Superior temporal gyrus (tissue), 1 donor: ENCODE data around the gene REC114.
A peak's percentile ranks its signal among the peaks of the same experiment; 100 is the strongest.
"Not testable (repeated sequence)": the region's sequence is repeated elsewhere in the genome, so short reads cannot be mapped to it uniquely, and the experiment has no call there.

Experiments
- DNase-seq: peaks from one replicate; pipeline ENCODE4 v3.0.0-alpha.2; 2016; ENCODE audit errors: extremely low spot score

Gene REC114

DNA sequence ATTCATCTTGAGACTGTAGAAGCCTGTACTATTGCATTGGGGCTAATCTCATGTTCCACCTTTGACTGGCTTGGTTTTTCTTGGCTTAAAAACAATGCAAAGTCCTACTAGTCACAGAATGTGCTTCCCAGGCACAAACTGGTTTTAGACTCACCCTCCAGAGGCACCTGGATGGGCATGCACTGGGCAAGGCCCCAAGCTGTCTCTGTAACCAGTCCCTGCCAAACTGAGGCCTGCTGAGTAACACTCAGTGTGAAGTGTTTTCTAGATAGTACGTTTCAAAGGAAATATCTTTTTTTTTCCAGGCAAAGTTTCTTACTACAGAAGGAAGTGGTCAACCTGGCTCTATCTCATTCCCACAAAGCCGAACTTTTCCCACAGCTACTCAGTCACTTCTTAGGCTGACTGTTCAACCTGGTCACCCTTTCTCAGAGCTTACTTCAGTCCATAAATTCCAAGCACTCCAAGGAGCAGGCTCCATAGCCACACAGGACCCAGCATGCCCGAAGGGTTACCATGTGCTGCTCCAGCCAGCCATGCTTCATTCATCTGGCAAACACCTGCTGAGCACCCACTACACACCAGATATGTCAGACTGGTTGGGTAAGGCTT lies 132.8 kb downstream of the REC114 start:
- no peak for DNase-seq

DNA sequence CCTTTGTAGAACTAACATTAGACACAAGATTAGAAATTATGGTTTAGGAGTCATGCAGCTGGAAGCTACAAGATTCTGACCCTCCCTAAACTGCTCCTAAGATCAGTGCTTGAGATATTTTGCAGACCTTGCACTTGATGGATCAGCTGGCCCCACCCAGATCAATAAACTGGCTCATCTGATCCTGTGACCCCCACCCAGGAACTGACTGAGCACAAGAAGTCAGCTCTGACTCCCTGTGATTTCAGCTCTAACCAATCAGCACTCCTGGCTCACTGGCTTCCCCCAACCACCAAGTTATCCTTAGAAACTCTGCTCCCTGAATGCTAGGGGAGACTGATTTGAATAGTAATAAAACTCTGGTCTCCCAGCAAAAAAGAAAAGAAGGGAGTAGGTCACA lies 134.6 kb downstream of the REC114 start:
- DNase-seq: not testable (repeated sequence)

DNA sequence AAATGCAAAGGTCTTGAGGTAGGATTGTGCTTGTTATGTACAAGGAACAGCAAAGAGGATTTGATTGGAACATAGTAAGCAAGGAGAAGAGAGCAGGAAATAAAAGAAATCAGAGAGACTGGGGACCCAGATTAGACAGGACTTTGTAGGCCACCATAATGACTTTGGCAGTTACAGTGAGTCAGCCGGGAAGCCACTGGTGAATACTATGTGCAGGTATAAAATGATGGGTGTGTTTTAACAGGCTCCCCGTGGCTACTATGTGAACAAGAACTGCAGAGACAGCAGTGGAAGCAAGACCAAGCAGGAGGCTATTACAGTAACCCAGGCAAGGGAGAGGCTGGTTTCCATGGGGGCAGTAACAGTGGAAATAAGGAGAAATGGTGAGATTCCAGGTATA lies 135.1 kb downstream of the REC114 start:
- no peak for DNase-seq

DNA sequence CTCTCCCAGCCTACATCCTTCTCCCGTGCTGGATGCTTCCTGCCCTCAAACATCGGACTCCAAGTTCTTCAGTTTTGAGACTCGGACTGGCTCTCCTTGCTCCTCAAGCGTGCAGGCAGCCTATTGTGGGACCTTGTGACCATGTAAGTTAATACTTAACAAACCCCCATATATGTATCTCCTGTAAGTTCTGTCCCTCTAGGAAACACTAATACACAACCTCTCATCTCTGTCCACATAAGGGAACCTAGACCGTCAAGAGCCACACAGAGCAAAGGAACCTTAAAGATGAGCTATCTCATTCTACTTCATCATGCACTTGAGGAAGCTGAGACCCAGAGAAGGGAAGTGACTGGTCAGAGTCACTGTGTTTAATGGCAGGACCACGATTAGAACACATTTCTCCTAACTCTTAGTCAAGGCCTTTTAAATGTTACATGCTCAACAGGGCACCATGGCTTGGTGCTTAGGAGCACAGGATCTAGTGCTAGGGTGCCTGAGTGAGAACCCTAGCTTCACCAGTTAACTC lies 140.0 kb downstream of the REC114 start:
- DNase-seq: no peak

DNA sequence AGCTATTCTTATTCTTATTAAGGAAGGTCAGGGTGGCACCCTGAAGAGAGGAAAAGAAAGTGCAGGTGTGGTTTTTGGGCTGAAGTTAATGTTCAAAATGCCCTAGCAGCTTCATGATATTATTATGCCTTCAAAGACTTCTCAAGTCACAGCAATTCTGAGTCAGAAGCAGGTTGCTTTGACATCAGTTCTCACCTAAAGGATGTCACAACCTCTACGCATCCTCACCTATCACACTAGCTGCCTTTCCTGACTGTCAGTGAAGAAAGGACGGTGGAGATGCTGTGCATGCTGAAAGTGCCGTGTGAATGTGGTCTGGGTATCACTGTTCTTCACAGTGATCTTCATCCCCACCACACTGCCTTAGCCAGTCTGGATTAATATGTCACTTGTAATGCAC lies 140.6 kb downstream of the REC114 start:
- DNase-seq: no peak

DNA sequence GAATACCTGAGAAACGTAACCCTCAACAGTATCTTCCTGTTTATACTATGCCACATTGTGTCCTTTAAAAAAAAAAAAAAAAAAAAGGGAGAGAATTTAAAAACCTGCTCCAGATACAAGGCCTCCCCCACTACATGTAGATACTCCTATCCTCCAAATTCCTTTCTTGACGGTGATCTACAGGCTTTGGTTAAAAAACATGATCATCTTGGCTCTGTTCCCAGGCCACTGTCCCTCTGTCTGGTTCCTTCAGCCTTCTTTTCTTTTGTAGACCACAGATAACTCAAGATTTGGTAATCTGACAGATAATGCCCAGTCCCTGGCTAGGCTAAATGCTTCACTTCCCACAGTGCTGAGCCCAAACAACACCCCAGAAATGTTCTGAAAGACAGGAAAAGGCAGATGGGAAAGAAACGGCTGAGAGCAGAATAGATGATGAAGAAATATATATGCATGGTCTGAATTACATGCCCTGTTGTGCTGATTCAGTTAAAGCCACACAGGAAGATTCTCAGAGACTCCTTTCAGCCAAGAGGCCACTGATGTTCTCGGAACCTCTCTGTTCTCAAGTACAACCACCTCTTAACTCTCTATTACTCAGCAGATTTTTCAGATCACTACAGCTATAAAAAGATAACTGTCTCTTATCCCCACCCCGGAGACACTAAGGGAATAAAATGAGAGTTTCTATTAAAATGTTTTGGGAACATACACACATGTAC lies 141.9 kb downstream of the REC114 start:
- DNase-seq: no peak

DNA sequence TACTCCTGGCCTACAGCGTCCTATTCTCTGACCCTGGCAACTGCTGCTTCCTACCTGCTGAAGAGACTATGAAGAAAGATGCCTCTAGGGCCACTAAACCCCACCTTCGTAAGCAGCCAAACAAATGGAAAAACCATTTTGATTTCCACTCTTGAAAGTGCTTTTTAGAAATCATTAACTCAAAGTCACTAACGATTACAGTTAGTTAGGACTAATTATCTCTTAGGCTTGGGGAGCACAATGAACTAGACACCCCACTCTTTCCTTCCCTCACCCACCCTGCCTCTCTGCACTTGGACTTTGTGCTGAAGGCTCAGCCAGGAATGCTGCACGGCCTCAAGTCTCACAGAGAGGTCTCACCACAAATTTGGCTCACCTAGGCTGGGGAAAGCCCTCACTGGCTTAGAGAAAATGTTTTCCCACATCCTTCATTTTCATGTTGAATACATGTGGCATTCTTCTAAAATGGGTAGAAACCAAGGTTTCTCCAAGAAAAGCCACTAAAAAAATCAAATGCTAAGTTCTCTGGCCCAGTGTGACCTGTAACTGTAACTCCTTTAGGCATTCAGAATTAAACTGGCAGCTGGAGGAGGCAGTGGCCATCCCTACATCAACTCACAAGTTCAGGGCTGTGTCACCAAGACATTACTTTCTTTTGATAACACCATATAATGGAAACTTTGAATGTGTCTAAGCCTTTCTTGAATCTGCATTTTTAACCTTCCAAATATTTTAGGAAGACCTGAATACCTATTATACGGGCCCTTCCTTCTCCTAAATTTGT lies 143.1 kb downstream of the REC114 start:
- DNase-seq: no peak

DNA sequence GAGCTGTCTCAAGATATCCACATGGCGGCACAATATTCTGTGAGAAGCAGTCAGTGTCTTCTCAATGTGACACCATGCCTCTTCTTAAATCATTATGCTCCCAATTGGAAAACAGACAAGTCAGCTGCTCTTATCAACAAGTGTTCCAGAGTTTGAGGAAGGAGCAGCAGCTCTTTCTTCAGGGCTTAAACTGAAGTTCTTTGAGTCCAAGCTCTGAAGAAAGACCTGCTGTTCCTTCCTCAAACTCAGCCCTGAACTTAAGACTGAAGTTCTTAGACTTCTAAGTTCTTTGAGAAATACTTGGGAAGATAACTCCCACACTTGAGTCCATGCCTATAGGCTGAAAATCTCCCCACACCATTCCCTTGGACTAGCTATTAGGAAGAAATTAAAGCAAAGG lies 146.8 kb downstream of the REC114 start:
- DNase-seq: no peak

DNA sequence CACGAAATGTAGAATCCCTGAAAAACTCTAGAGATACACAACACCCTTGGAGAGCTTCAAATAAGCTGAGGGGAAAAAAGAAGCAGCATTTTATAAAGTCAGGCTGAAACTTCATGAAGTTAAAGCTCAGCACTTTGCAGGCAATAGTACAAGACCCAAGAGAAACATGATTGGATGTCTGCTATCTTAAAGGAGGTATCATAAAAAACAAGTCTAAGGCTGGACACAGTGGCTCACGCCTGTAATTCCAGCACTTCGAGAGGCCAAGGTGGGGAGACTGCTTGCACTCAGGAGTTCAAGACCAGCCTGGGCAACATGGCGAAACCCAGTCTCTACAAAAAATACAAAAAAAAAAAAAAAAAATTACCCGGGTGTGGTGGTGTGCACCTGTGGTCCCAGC lies 147.3 kb downstream of the REC114 start:
- no peak for DNase-seq

DNA sequence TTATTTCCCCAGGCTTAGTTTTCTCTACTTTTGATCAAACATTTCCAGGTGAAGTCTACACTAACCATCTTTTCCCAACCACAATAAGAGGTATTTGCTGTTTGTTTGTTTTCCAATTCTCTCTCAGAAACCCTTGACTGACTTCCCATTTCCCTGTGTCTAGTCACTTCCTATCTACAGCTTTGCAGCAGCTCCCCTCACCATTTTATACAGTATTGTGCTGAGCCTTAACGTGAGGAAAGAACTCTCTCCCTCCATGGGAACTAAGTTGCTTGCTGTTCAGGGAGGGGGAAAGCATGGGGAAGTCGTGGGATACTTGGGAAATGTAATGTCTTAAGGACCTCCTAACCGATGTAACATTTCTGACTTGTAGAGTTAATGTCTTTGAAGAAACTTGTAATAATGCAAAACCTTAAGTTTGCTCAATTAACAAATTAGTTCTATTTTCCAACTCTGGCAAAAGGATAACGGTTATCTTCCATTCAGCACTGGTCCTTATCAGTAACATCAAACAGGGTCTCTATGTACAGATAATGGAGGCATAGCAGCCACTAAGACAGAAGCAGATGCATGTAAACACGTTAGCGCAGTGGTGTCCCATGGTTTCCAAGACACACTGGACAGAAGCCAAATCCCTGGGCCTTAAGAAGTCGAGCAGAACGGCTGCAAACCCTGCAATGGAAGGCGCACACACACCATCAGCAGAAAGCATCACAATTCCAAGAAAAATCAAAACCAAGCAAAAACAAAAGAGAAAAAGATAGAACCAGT lies 150.5 kb downstream of the REC114 start:
- no peak for DNase-seq

DNA sequence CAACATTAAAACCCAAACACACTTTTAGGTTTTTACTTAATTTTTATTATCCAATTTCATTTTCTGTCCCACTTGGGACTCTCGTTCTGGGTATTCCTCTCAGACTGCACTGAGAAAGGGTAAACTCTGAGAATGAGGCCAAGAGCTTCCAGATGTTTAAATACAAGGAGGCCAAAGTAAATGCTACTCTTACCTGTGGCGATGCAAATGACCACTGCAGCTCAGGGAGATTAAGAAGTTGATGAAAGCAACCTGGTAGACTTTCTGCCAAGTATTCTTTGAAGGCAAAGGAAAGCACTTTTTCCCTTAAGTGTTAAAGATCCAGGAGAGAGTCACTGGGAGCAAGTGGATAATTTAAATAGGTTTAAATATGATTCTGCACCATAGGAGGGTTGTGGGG lies 151.1 kb downstream of the REC114 start:
- DNase-seq: no peak

DNA sequence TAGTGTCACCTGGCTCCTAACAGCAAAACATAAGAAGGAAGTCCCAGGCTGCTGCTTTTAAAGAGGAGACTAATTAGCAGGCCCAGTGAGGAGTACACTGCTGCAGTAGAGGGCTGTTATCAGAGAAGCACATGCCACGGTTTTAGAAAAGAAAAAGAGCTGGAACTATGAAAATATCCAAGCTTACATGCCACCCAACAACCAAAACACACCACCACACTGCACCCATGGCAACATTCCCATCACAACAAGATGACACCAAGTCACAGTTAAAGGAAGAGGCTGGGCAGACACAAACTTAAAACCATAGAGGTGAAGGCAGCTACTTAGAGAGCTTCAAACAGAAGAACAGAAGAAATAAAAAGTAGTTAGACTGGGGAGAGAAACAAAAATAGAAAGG lies 153.2 kb downstream of the REC114 start:
- no peak for DNase-seq

DNA sequence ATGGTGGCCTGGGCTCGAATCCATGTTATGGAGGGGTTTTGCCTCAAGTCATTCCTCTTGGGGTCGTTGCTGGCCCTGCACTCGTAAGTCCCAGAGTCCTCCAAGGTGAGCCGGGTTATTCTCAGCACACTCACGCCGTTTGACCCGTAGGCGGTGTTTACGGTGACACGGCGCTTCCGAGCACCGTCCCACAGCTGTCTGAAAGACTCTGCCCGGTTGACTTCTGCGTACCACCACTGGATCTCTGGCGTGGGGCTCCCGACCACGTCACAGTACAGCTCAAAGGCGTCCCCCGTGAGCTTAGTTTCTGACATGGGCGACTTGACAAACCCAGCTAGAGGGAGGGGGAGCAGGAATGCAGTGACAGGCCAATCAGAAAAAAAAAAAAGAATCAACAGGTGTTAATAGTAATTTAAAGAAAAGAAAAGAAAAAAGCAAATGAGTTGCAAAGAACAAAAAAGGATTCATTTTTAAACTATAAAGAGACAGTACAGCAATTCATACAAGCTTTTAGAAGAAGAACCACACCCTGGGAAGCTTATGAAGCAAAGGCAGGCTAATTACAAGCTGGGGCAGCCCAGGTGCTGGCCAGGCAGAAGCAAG lies 154.2 kb downstream of the REC114 start:
- DNase-seq: no peak

DNA sequence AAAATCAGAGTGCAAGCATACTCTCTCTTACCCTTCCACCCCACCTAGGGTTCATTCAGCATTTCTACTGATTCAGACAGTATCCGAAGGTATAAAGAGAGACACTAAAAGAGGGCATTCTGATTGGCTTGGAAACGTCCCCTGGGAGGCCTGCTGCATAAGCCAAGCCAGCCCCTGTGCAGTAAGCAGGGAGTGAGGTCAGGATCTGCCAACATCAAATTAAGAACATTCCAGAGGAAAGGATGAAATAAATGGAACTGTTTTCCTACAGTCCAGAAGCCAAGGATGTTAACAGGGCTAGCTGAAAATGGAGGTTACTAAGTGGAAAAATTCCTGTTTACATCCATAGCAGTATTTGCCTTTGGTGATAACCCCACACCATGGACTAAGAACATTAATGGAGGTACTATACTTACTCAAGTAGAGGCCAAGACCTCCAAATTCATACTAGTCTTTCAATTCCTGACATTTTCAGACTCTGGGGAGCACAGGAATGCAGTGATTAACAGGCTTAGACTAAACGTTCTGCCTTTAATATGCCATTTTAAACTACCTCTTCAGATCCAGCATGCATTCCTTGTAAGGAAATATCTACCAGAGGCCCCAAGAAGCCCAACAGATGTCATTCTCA lies 155.7 kb downstream of the REC114 start:
- no peak for DNase-seq

DNA sequence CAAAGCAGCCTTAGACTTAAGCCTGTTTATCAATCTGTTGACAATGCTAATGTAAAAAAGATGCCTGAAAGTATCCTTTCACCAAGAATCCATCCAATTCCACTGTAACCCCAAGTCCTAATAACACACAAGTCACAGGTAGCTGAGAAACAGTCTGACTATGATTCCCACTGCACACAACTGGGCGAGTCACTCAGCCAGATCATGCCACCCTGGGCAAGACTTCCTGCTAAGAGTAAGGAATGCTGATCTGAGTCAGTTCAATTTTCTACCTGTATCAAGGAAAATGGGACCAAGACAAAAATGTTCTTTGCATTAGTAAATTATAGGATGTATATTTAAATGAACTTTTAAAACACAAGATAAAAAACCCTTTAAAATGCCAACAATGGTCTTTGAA lies 157.0 kb downstream of the REC114 start:
- DNase-seq: no peak

DNA sequence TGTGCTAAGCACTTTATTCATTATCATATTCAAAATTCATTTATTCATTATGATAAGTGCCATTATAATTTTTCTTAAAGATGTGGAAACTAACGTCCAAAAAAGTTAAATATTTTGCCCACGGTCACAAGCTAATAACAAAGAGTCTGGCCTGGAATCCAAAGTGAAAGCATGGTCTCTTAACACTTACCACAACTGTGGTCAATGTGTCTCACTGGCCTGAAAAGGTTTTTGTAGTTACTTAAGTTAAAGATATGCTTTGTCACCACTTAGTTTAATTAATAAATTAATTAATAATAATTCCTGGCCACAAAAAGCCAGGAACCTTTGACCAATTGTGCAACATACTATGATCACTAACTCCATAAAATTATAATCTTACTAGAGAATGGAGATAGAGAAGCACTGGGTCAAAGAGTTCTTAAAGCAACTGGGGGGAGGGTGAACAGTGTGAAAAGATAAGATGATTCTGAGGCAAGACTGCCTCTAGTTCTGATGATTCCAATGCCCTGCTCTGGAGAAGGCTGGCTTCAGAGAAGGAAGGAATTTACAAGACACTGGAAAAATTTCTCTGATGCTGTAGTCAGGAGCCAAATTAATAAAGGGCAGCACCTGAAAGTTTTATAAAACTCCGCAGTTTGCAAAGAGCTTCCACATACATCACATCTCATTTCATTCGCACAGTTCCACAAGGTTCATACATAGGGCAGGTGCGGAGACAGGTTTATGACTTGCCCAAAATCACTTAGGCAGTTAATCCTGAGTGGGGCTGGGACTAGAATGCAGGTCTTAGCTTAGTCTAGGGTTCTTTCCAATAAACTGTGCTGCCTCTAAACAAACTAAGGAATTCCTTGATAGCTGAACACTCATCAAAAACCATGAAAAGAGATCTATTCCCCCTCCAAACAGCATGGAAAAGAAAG lies 157.7 kb downstream of the REC114 start:
- DNase-seq: no peak

DNA sequence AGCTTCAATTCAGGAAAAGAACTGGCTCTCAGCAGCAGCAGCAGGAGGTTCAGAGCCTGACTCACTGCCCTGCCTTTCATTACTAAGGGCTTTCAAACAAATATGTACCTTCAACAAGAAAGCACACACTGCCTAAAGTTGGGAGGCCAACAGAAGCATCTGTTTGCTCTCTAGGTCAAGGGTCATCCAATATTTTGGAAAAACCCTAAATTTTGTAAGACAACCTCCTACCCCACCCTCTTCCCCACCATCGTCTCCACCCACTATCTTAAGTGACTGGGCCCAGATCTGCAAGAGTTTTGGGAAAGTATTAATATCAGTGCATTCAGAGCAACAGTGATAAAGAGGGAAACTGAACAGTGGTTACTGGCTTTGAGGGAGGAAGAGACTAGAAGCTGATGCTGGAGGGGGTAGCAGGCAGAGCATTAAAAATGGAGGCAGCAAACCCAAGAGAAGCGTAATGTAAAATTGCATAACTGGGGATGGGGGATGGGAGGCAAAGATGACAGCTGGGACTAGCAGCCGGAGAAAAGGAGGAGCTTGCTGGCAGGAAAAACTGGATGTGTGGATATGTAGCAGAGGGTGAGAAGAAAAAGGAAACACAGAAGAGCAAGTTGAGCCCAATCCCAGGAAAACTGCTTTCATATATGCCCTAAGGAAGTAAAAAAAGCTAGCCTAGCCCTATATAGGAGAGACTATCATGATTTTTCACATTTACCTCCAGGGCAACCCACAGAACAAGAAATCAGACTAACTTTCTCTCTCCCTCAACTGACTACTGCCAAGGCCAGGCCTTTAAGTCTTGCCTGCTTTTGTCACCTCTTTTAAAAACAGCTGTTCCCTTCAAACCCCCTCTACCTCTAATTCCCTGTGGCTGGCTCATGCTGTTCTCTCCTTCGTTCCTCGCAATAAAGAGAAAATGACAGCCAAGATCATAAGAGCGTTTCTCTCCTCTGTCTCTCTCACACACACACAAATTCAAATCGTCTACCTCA lies 158.8 kb downstream of the REC114 start:
- DNase-seq: peak; percentile 71

DNA sequence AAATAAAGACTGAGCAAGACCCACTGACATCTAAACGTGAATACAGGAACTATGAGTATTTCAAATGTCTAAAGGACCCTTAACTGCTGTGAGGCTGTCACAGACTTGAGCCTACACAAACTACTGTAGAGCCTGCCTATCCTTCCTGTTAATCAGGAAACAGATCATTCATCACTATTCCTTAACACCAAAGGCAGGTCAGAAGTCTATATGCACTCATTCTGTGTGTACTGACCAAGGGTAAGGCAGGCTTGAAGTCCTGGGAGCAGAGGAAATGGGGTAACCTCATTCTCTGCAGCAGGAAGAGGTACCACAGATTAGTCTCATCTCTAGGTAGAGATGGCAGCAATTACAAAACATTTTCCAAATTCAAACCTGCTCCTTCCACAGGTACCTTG lies 159.5 kb downstream of the REC114 start:
- DNase-seq: no peak

DNA sequence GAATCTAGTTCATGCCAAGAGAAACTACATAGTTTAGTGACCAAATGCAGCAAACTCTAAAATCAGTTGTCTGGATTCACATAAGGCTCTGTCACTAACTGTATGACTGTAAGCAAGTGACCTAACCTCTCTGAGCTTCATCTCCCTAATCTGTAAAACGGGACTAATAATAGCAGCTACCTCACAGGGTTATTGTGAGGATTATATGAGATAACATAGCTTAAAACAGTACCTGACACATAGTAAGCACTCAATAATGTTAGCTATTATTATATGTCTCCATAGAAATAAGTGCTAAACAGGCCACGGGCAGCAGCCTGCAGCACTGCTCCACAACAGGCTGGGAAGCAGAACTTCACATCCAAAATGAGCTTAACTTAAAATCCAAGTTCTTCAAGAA lies 160.0 kb downstream of the REC114 start:
- peak; percentile 6 for DNase-seq
